ENCODE measurements around the gene PCID2. TPM values are rescaled to one million over a fixed set of nuclear protein-coding genes. Genes with fewer than 3 reads are reported as not detected.
A peak's percentile ranks its signal among the peaks of the same experiment; 100 is the strongest.

The PCID2 gene
- total RNA-seq, 1 donor from 2014 or later = 51.2 TPM

DNA sequence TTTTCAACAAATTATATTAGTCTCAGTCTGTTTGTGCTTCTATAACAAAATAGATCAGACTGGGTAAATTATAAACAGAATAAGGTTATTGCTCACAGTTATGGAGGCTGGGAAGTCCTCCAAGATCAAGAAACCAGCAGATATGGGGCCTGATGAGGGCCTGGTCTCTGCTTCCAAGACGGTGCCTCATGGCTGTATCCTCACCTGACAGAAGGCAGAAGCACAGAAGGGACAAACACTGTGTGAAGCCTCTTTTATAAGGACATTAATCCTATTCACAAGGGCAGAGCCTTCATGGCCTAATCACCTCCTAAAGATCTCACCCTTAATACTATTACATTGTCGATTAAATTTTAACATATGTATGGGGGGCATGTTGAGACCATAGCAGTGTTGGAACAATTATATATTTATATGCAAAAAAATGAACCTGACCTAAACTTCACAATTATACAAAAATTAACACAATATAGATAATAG, 73.1 kb downstream of the PCID2 start:
- Mint-ChIP-seq H3K4me1 (no peaks in the 10 kb centered on the region), H3K9me3 (no peaks in the 10 kb centered on the region), H3K36me3 (no peaks in the 10 kb centered on the region), H3K27ac (no peak overlapping the region), H3K27me3 (ENCODE audit: low read depth) (peaks cover 42% of the 10 kb centered on the region), H3K4me3 (no peak overlapping the region)
- TF ChIP-seq, protein P1, sequence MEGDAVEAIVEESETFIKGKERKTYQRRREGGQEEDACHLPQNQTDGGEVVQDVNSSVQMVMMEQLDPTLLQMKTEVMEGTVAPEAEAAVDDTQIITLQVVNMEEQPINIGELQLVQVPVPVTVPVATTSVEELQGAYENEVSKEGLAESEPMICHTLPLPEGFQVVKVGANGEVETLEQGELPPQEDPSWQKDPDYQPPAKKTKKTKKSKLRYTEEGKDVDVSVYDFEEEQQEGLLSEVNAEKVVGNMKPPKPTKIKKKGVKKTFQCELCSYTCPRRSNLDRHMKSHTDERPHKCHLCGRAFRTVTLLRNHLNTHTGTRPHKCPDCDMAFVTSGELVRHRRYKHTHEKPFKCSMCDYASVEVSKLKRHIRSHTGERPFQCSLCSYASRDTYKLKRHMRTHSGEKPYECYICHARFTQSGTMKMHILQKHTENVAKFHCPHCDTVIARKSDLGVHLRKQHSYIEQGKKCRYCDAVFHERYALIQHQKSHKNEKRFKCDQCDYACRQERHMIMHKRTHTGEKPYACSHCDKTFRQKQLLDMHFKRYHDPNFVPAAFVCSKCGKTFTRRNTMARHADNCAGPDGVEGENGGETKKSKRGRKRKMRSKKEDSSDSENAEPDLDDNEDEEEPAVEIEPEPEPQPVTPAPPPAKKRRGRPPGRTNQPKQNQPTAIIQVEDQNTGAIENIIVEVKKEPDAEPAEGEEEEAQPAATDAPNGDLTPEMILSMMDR (IDR thresholded peaks at IDR 0.05; ENCODE audit: unreplicated experiment) = no peak
- no peak for DNase-seq (ENCODE audit: low spot score in 2 of 2, unreplicated experiment in 2 of 2)

GRCh38 chr13:113129921-113130750, 78.3 kb downstream of the PCID2 start:
- DNase-seq (ENCODE audit: low spot score in 2 of 2, unreplicated experiment in 2 of 2) = peak; percentile 17 to 28
- H3K4me3 Mint-ChIP-seq = no peak overlapping the region
- H3K27me3 Mint-ChIP-seq (ENCODE audit: low read depth) = peaks cover 37% of the 10 kb centered on the region
- no peaks in the 10 kb centered on the region for H3K9me3 Mint-ChIP-seq
- H3K4me1 Mint-ChIP-seq = peaks cover 7% of the 10 kb centered on the region
- no peak overlapping the region for H3K27ac Mint-ChIP-seq
- TF ChIP-seq, protein P1 (IDR thresholded peaks at IDR 0.05; ENCODE audit: unreplicated experiment) = no peak
- no peaks in the 10 kb centered on the region for H3K36me3 Mint-ChIP-seq

DNA sequence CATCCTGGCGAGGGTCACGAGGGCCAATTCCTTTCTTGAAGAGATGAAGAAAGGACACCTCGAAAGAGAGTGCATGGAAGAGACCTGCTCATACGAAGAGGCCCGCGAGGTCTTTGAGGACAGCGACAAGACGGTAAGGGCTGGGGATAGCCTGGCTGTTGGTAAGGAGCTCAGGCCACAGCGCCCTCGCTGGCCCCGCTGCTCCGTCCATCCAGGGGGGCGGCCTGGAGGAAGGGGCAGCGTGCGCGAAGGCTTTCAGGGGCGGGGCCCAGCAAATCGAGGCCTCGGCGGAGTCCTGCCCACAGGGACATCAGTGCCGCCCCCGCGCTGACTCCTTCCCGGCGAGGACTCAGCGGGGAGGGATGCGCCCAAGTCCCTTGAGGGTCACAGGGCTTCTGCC, 79.0 kb downstream of the PCID2 start:
- TF ChIP-seq, protein P1 (IDR thresholded peaks at IDR 0.05; ENCODE audit: unreplicated experiment) = no peak
- H3K9me3 Mint-ChIP-seq = no peaks in the 10 kb centered on the region
- no peak for DNase-seq (ENCODE audit: low spot score in 2 of 2, unreplicated experiment in 2 of 2)
- no peak overlapping the region for H3K27ac Mint-ChIP-seq
- H3K4me3 Mint-ChIP-seq = no peak overlapping the region
- no peaks in the 10 kb centered on the region for H3K36me3 Mint-ChIP-seq
- peaks cover 37% of the 10 kb centered on the region for H3K27me3 Mint-ChIP-seq (ENCODE audit: low read depth)
- peaks cover 7% of the 10 kb centered on the region for H3K4me1 Mint-ChIP-seq

Other genes starting within 250 kb of the PCID2 start
- 26.9 to 36.6 TPM (median 30.9 TPM) in 3 replicates for gene MCF2L, start 239.5 kb downstream of the PCID2 start, total RNA-seq
- gene F7, start 102.9 kb downstream of the PCID2 start, total RNA-seq = 3.5 to 4.1 TPM (median 3.5 TPM) in 3 replicates
- gene F10, start 85.9 kb downstream of the PCID2 start, total RNA-seq = 12.1 to 15.1 TPM (median 12.3 TPM) in 3 replicates
- not detected in 3 replicates for gene PROZ, start 50.0 kb downstream of the PCID2 start, total RNA-seq
- gene CUL4A, start 944 bp upstream of the PCID2 start, total RNA-seq = 74.4 to 79.8 TPM (median 75.3 TPM) in 3 replicates
- 109 to 116 TPM (median 116 TPM) in 3 replicates for gene LAMP1, start 88.6 kb upstream of the PCID2 start, total RNA-seq
- gene GRTP1, start 155.5 kb upstream of the PCID2 start, total RNA-seq = 13.6 to 14.7 TPM (median 13.7 TPM) in 3 replicates
- gene ADPRHL1, start 244.8 kb upstream of the PCID2 start, total RNA-seq = 3.4 to 4.2 TPM (median 4.1 TPM) in 3 replicates